Measurements from ENCODE around the gene SULT2B1.
"Not testable (repeated sequence)": the region's sequence is repeated elsewhere in the genome, so short reads cannot be mapped to it uniquely, and the experiment has no call there.

SULT2B1 gene

DNA sequence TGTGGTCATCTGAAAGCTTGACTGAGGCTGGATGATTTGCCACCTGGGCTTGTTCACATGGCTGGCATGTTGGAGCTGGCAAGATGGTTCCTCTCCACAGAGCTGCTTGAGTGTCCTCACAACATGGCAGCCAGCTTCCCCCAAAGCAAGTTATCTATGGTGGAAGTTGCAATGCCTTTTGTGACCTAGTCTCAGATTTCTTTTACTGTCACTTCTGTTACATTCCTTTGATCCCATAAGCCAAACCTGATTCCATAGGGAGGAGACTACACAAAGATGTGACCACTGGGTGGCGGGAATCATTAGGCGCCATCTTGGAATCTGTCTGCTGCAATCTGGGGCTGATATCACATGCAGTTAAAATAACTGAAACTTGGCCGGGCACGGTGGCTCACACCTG lies 22.8 kb upstream of the SULT2B1 start:
- no peak for DNase-seq (ENCODE audit: low read depth in 2 of 2)

DNA sequence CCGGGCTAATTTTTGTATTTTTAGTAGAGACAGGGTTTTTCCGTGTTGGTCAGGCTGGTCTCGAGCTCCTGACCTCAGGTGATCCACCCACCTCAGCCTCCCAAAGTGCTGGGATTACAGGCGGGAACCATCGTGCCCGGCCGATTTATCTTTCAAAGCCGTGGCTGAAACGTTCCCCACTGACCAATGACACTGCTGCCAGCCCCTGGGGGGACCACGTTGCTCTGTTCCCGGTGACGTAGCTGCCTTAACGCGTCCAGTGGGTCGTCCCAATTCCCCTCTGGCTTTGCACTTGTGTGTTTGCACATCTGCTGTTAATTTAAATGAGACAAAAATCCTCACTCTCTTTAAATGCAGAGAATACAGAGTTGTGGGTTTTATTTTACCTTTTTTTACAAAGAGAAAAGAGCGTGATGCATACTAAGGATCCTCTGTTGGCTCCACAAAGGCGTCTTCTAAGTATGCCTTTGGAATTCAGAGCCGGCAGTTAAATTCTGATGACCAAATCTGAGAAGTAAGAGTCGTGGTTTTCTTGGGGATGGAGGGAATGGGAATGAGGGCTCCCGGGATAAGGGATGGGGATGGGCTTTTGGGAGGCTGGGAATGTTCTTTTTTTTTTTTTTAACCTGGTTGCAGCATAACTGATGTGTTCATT lies 21.8 kb upstream of the SULT2B1 start:
- no peak for DNase-seq (ENCODE audit: low read depth in 2 of 2)

DNA sequence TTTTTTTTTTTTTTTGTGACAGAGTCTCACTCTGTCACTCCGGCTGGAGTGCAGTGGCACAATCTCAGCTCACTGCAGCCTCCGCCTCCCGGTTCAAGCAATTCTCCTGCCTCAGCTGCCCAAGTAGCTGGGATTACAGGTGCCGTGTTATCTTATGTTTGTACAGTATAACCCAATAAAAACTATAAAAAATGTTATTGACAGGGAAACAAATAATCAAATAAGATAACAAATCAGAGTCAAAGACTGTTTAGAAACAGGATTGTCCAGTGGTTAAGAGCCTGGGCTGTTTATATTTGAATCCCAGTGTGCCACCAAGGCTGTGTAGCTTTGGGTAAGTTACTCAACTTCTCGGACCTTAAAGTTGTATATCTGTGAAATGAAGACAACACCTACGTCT lies 21.2 kb upstream of the SULT2B1 start:
- DNase-seq (ENCODE audit: low read depth in 2 of 2) = no peak

DNA sequence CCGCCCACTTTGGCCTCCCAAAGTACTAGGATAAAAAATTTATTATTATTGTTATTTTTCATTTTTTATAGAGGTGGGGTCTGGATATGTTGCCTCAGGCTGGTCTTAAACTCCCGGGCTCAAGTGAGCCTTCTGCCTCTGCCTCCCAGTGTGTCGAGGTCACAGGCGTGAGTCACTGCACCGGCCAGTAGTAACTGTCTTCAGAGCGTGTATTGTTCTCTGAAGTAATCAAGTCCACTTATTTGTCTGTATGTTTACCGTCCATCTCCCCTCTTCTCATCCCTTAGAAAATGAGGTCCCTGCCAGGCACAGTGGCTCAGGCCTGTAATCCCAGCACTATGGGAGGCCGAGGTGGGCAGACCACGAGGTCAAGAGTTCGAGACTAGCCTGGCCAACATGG lies 18.2 kb upstream of the SULT2B1 start:
- DNase-seq (ENCODE audit: low read depth in 2 of 2) = no peak

DNA sequence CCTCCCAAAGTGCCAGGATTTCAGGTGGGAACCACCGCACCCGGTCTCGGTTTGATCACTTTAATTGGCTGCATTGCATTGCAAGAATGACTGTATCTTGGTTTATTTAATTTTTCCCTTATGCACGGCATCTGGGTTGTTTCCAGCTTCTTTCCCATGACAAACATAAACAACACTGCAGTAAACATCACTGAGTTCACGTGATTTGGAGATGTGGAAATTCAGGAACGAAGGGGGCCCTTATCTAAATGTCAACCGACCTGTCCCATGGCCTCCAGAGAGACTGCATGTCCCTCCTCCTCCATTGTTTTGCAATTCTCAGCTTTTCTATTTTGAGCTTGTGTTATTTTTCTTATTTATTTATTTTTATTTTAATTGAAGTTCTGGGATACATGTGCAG lies 14.4 kb upstream of the SULT2B1 start:
- DNase-seq (ENCODE audit: low read depth in 2 of 2) = no peak

DNA sequence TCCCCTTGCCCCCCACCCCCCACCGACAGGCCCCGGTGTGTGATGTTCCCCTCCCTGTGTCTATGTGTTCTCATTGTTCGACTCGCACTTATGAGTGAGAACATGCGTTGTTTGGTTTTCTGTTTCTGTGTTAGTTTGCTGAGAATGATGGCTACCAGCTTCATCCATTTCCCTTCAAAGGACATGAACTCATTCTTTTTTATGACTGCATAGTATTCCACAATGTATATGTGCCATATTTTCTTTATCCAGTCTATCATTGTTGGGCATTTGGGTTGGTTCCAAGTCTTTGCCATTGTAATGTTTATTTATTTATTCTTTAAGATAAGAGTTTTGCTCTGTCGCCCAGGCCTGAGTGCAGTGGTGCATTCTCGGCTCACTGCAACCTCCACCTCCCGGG lies 13.9 kb upstream of the SULT2B1 start:
- DNase-seq (ENCODE audit: low read depth in 2 of 2) = not testable (repeated sequence)

DNA sequence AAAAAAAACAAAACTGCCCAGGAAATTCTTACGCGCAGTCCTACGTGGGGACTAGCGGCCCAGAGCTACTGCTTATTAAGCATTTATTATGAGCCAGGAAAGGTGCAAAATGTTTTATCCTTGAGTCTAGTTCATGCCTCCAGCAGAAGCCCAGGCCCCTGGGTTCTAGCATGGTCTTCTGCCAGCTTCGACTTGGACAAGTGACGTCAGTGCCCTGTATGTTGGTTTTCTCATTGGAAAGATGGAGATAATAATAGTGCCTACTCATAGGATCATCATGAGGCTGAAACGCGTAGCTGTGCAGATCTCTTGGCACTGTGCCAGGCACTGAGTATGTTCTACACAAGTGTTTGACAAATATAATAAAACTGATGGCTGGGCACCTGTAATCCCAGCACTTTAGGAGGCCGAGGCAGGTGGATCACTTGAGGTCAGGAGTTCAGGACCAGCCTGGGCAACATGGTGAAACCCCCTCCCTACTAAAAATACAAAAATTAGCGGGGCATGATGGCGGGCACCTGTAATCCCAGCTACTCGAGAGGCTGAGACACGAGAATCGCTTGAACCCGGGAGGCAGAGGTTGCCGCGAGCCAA lies 12.4 kb upstream of the SULT2B1 start:
- DNase-seq (ENCODE audit: low read depth in 2 of 2) = no peak

DNA sequence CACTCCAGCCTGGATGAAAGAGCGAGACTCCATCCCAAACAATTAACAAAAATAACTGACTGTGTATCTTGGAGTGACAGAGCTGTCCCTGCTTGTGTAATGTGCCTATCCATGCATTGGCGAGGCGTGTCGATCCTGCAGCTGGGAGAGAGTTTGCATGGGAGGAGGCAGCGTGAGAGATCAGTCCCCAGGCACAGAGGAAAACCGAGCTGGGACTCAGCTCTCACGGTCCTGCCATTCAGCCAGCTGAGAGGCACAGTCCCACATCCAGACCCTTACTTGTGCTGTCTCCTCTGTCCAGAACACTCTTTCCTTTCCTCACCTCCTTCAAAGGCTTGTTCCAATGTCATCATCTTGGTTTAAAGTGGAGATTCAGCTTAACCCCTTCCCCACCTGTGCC lies 11.9 kb upstream of the SULT2B1 start:
- DNase-seq (ENCODE audit: low read depth in 2 of 2) = no peak

DNA sequence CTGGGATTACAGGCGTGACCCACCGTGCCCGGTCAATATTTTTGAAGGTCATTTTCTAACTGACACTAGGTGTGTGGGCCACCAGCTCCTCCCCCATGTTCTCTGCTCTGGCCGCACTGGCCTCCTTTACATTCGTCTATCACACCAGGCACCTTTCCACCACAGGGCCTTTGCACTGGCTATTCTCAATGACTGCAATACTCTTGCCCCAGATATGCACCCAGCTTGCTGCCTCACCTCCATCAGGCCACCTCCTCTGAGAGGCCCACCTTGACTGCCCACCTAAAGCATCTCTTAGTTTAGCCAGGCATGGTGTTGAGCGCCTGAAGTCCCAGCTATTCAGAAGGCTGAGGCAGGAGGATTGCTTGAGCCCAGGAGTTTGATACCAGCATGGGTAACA lies 10.2 kb upstream of the SULT2B1 start:
- DNase-seq (ENCODE audit: low read depth in 2 of 2) = no peak

DNA sequence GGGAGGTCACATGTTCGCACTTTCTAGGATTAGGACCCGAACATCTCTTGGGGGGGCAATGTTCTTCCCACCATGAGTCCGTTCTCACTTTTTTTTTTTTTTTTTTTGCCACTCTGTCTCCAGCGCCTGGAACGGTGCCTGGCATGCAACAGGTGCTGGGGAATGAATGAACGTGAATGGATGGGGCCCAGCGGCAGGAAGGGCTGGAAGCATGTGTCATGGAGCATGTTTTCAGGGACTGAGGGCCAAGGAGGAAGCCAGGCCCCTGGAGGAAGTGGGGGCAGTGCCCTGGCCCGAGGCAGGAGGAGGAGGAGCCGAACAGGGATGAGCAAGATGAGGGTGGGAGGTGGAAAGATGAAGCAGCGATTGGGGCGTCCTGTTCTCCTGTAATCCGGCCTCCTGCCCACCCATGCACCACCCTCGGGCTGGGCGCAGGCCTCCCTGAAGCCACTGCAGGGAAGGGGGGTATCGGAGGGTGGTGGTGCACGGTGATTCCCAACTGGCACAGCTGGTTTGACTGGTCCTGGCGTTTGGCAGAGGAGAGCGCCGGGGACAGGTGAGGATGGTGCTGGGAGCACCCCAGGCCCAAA lies 8.8 kb upstream of the SULT2B1 start:
- no peak for DNase-seq (ENCODE audit: low read depth in 2 of 2)

DNA sequence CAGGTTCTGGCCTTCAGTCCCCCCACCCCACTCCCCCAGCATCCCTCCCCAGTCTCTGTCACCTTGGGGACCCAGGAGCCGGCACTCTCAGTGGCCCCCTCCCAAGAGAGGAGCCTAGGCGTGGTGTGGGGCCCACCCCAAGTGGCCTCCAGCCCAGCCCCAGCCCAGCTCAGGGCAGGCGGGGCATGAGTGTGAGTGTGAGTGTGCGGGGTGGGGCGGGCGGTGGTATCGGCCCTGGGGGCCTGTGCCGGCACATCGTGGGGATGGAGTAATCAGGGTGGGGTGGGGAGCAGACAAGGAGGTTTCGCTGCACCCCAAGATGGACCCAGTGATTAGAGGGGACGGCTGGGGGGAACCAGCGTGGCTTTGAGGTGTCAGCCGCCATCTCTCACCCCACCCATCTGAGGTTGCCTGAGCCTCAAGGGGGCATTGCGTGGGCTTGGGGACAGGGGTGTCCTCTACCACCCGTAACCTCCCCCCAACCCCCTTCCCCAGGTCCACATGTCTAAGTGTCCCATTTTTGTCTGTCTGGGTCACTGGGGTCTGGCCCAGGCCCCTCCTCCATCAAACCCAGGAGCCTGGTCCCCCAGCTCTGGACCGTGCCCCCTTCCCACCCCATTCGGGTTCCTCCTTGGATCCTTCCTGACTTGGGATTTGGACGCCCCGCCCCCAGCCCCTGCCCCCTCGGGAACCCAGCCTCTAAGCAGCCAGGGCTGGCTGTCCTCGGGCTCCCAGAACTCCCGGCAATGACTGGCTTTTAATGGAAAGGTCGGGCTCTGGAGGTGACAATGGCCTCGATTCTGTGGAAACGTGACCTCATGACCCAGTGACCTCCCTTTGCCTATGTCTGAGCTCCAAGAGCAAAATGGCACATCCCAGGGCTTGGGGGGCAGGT lies 6.9 kb upstream of the SULT2B1 start:
- DNase-seq (ENCODE audit: low read depth in 2 of 2) = no peak

DNA sequence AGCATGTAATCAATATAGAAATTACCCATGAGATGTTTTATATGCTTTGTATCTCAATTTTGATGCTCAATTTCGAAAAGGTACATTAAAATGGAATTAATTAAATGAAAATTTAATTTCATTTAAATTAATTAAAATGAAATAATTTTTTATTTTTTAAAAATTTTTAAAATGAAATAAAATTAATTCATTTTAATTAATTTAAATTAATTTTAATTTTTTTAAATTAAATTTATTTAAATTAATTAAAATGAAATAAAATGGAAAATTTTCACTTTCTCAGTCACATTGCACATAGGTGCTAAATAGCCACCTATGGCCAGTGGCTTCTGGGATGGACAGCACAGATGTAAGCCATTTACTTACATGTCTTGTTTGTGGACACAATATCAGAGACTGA lies 4.2 kb upstream of the SULT2B1 start:
- no peak for DNase-seq (ENCODE audit: low read depth in 2 of 2)

DNA sequence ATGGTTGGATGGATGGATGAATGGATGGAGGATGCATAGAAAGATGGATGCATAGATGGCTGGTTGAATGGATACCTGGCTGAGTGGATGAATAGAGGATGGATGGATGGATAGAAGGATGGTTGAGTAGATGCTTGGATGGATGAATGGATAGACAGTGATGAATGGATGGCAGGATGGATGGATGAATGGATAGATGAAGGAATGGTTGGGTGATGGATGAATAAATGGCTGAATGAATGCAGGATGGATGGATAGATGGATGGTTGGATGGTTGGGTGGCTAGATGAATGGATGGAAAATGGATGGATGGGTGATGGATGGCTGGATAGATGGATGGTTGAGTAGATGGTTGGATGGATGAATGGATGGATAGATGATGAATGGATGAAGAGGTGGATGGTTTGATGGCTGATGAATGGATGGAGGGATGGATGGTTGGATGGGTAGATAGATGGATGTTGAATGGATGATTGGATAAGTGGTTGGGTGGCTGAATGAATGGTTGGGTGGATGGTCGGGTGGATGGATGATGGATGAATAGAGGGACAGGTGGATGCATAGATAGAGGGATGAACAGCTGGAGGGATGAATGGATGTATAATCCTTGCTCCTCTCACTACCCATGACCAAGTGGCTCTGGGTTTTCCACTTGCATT lies 3.6 kb upstream of the SULT2B1 start:
- no peak for DNase-seq (ENCODE audit: low read depth in 2 of 2)

DNA sequence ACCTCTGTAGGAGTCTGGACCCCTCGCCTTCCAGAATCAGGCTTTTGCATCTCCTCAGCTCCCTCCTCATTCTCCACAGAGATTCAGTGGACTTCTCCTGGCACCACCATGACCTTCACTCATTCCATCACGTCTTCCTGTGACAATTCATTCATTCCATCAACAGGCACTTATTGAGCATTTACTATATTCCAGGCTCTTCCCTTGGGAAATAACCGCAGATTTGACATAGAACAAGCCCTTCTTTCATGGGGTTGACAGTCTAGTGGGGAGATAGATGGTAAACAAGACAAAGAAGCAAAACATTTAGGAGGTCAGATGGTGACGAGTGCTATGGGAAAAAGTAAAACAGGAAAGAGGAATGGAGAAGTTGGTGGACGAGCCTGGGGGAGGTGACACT lies 2.6 kb upstream of the SULT2B1 start:
- no peak for DNase-seq (ENCODE audit: low read depth in 2 of 2)

DNA sequence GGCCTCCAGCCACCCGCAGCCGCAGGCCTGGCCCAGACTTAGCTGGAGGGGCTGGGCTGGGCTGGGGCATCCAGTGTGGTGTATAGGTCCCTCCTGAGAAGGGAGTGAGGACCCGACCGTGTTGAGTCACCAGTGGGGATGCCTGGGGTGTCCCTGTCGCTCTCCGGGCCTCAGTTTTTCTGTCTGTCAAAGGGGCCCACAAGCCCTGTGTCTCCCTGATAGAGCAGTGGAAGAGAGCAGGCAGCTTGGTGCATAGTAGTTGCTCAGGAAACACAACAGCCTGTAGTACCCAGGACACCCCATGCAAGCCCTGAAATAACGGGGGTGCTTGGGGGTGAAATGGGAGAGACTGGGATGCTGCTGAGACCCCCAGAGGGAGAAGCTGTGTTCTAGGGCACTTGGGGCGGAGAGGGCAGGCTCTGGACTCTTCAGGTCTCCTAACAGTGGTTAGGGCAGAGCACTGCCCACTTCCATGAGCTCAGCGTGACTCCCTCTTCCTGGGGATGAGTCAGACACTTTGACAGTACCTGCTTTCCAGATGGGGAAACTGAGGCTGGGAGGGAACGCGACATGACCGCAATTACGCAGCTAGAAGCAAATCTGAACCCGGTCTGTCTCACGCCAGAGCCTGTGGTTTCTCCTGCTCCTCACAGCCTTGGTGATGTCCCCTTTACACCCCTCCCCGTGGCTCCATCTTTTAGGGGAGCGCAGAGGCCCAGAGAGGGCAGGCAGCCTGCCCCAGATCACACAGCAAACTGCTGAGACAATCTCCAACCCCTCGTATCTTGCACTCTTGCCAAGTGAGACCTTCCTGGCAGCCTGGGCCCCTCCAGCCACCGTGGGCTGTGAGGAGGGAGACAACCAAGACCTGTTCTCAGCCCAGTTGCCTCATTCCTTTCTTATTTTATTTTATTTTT lies 692 bp downstream of the SULT2B1 start:
- DNase-seq (ENCODE audit: low read depth in 2 of 2) = no peak

DNA sequence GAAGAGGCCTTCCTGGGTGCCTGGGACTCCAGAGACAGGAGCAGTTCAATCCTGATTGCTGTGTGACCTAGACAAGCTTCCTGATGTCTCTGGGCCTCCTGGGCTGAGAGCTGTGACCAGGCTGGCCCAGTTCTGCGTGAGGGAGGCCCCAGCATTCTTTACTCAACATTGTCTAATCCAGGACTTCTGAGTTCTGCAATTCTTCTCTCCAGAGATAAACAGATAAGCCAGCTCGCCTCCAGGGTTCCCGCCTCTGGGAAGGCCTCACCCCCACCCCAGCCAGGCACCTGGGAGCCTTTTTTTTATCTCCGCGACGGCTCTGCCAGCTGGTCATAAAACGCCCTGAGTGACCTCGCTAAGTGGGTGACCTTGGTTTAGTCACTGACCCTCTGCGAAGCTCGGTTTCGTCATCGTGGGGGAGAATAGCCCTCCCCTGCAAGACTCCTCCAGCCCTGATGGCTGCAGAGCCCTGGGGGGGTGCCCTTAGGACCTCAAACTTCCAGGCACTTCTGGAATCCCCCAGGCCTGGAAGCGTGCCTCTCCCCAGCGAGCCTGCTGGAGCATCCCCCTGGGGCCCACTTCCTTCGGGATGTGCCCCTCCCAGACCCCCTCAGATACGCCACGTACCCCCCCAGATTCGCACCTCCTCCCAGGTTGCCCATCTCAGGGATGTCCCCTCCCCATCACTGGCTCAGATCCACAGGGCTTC lies 1.9 kb downstream of the SULT2B1 start:
- no peak for DNase-seq (ENCODE audit: low read depth in 2 of 2)

DNA sequence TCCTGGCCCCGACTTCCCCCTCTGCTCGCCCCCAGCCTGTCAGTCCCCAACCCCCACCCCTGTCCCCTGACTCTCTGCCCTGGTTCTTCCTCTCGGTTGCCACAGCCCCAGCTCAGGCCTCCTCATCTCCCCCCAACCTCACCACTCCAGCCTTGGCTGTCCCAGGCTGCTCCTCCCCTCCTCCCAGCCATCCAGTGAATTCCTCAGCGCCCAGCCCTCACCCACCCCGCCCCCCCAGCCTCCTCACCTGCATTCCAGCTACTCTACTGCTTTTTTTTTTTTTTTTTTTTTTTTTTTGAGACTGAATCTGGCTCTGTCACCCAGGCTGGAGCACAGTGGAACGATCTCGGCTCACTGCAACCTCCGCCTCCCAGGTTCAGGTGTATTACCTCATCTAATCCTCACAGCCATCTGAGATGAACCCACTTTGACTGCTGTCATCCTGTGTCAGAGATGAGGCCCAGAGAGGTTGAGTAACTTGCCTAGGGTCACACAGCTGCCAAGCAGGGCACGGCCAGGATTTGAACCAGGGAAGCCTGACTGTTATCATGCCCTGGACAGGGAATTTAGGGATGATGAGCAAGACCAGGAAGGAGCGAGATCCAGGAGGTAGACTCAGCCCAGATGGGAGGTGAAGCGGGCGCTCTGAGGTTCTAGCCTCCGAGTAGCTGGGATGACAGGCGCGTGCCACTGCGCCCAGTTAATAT lies 2.6 kb downstream of the SULT2B1 start:
- DNase-seq (ENCODE audit: low read depth in 2 of 2) = no peak

DNA sequence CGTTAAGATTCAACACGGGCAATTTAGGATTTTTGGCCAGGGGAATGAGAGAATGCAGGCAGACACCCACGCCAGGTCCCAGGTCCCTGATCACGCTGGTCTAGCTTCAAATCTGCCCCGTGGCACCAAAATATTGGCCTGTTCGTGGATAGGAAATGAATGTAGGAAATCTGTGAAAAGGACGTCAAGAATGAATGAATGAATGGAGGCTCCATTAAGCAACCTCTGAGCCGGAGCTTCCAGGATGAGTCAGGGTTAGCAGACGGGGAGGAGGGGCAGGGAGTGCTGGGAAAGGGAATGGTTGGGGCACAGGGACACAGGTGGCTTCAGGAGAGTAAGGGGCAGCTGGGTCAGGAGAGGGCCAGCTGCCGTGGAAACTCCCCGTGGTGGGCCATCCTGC lies 4.2 kb downstream of the SULT2B1 start:
- DNase-seq (ENCODE audit: low read depth in 2 of 2) = no peak

DNA sequence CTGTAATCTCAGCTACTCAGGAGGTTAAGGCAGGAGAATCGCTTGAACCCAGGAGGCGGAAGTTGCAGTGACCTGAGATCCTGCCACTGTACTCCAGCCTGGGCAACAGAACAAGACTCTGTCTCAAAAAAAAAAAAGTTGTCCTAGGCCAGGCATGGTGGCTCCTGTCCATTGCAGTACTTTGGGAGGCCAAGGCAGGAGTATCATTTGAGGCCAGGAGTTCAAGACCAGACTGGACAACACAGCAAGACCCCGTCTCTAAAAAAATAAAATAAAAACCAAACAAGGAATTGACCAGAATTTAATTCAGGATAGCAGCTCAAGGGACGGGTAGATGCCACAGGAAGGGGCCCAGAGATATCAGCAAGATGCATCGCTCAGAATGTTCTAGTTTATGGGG lies 4.9 kb downstream of the SULT2B1 start:
- no peak for DNase-seq (ENCODE audit: low read depth in 2 of 2)
